Measurements from ENCODE around the gene ABCB1. TPM values are rescaled to one million over a fixed set of nuclear protein-coding genes. Genes with fewer than 3 reads are reported as not detected.

Gene ABCB1
- 1.1 TPM for total RNA-seq

GRCh38 chr7:87600130-87601124, at the start of gene ABCB1:
Gene ABCB1, minus strand, starts transcription at chr7:87600884. Its CDS starts 700 bp downstream, at chr7:87600184.
- DNase-seq, result peak; percentile 8

- no peak for DNase-seq
Observed at GRCh38 chr7:87648316-87648715, 47.6 kb upstream of the ABCB1 start.

GRCh38 chr7:87645446-87645845, 44.8 kb upstream of the ABCB1 start:
- DNase-seq, result no peak

GRCh38 chr7:87635921-87636320, 35.2 kb upstream of the ABCB1 start:
- DNase-seq, result no peak

GRCh38 chr7:87628780-87629569, 28.3 kb upstream of the ABCB1 start:
- DNase-seq, result no peak

- DNase-seq, result no peak
Observed at GRCh38 chr7:87627634-87627994, 26.9 kb upstream of the ABCB1 start.

- no peak for DNase-seq
Observed at GRCh38 chr7:87625101-87625500, 24.4 kb upstream of the ABCB1 start.

GRCh38 chr7:87624628-87625027, 23.9 kb upstream of the ABCB1 start:
- DNase-seq, result no peak

- DNase-seq, result no peak
Observed at GRCh38 chr7:87615197-87615596, 14.5 kb upstream of the ABCB1 start.

- no peak for DNase-seq
Observed at GRCh38 chr7:87609916-87610315, 9.2 kb upstream of the ABCB1 start.

- DNase-seq, result no peak
Observed at GRCh38 chr7:87608431-87608830, 7.7 kb upstream of the ABCB1 start.

GRCh38 chr7:87604264-87604663, 3.6 kb upstream of the ABCB1 start:
- no peak for DNase-seq

GRCh38 chr7:87599336-87599735, 1.3 kb downstream of the ABCB1 start:
- DNase-seq, result no peak

GRCh38 chr7:87598234-87599009, 2.3 kb downstream of the ABCB1 start:
- no peak for DNase-seq

GRCh38 chr7:87596696-87597095, 4.0 kb downstream of the ABCB1 start:
- DNase-seq, result no peak

- no peak for DNase-seq
Observed at GRCh38 chr7:87596136-87596535, 4.5 kb downstream of the ABCB1 start.

GRCh38 chr7:87592300-87592699, 8.4 kb downstream of the ABCB1 start:
- DNase-seq, result no peak

GRCh38 chr7:87591211-87591610, 9.5 kb downstream of the ABCB1 start:
- no peak for DNase-seq

- DNase-seq, result no peak
Observed at GRCh38 chr7:87590578-87590977, 10.1 kb downstream of the ABCB1 start.

GRCh38 chr7:87589631-87590030, 11.1 kb downstream of the ABCB1 start:
- no peak for DNase-seq

GRCh38 chr7:87581723-87582122, 19.0 kb downstream of the ABCB1 start:
- no peak for DNase-seq

GRCh38 chr7:87580636-87581035, 20.0 kb downstream of the ABCB1 start:
- no peak for DNase-seq

GRCh38 chr7:87575521-87575920, 25.2 kb downstream of the ABCB1 start:
- no peak for DNase-seq

All from skin of body (tissue), 2 donors.